Renal cortical epithelial cell (primary cell): ENCODE measurements around the gene FAM111A. TPM values are rescaled to one million over a fixed set of nuclear protein-coding genes. Genes with fewer than 3 reads are reported as not detected.
"Not testable (repeated sequence)": the region's sequence is repeated elsewhere in the genome, so short reads cannot be mapped to it uniquely, and the experiment has no call there.

Experiments used
- DNase-seq: peaks from one replicate; pipeline ENCODE4 v3.0.0-alpha.2; 2011; ENCODE audit warnings: low read depth
- total RNA-seq: library from RNA; depleted of rRNA; stranded (reverse); fragments of >200 nt; gene quantifications from 2 replicates; pipeline ENCODE4 v1.2.3, GENCODE V29; 2014

The FAM111A gene, protein sequence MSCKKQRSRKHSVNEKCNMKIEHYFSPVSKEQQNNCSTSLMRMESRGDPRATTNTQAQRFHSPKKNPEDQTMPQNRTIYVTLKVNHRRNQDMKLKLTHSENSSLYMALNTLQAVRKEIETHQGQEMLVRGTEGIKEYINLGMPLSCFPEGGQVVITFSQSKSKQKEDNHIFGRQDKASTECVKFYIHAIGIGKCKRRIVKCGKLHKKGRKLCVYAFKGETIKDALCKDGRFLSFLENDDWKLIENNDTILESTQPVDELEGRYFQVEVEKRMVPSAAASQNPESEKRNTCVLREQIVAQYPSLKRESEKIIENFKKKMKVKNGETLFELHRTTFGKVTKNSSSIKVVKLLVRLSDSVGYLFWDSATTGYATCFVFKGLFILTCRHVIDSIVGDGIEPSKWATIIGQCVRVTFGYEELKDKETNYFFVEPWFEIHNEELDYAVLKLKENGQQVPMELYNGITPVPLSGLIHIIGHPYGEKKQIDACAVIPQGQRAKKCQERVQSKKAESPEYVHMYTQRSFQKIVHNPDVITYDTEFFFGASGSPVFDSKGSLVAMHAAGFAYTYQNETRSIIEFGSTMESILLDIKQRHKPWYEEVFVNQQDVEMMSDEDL
- total RNA-seq, result 29.7 and 39.4 TPM in 2 replicates

DNA sequence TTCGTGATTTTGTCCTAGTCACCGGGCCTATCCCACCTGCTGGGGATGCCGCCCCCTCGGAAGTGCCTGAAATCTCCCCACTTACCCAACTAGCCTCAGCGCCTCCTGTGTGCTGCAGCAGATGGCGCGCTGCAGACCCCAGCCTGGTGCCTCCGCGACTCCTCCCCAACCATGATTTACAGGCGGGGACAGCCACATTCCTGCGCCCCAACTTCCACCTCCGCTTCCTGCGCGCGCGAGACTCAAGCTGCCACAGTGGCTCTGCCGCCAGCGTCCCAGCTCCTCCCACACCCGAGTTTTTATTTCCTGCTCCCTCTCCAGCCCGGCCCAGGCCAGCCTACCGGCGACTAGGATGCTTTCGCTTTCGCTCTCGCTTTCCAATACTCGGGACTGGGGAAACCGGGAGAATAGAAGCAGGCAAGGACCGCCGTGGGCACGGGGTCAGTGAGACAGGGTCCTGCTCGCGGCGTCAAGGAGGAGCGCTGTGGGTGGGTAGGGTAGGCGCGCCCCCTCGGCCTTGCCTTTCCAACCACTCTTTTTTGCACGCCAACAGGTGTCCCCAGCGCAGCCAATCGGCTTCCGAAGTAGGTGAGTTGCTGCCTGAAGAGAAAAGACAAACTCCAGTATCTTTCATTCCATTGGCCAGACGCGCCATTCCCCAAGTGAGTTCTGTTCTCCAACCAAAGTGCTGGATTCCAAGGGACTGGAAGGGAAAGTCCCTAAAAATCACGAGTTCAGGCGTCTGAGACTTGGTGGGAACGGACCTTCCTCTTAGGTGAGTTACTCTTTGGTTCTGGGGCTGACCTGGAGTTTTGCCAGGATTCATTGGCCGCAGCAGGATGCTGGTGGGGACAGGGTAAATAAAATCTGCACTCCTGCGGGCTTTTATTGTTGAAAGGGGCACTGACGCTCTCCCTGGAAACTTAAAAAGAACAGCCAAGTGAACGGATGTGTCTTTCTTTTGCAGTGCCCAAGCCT is at the start of gene FAM111A:
FAM111A (plus strand) TSS at position 327 of the 978 bp plus-strand sequence. CDS start 6,017 bp downstream, outside the sequence.
- DNase-seq, result peak; percentile 93

DNA sequence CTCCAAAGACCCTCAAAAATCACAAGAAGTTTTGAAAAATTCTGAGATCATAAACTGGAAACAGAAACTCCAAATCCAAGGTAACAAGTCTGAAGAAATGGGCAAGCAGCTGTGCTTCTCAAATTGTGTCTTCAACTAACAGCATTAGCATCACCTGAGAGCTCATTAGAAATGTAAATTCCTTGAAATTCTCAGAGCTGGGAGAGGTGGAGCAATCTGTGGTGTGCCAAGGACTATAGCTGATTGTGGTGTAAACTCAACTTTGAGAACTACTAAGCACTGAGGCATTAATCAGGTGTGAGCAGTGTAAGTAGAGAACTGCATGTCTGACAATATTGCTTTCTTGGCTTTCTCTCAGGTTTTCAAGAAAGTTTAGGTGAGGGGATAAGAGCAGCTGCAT is 49.1 kb upstream of the FAM111A start:
- not testable (repeated sequence) for DNase-seq

DNA sequence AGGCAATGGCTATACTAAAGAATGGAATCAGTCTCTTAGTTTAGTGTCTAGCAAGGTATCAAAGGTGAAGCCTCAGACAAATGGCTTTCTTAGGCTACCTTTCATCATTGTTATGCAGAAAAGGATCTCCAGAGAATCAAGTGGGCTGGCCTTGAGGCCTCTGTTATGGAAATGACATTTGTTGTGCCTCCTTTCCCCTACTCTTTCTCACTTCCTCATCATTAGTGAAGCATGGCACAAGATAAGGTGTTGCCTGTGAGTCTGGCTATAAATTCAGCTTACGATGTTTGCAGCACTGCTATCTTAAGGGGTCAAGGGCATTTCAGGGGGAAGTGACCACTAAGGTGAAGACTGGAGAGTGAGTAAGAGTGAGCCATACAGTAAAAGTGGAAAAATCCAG is 47.4 kb upstream of the FAM111A start:
- not testable (repeated sequence) for DNase-seq

DNA sequence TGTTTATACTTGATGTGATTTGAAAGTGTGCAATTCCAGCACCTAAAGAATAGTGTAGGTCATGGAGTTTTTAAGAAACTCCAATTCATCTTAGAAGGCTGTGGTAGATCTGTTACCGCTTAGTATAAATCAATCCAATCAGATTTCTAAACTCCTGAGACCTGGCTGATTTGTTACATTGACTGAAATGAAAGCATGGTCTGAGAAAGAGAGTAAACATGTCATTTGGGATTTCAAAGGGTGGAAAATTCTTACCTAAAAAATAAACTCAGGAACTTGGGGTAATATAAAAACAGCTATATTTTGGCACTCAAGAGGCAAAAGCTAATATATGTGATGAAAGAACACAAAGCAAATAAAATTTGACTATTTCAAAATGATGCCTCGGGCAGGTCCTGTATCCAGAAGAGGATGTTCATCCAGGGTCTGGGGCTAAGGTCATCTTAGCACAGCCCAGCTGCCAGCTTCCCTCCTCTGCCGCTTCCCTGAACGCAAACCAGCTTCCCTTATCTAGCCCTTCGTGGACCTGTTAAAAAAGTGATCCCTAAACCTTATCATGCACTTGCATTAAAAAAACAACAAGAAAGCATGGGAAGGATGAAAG is 46.6 kb upstream of the FAM111A start:
- DNase-seq, result not testable (repeated sequence)

DNA sequence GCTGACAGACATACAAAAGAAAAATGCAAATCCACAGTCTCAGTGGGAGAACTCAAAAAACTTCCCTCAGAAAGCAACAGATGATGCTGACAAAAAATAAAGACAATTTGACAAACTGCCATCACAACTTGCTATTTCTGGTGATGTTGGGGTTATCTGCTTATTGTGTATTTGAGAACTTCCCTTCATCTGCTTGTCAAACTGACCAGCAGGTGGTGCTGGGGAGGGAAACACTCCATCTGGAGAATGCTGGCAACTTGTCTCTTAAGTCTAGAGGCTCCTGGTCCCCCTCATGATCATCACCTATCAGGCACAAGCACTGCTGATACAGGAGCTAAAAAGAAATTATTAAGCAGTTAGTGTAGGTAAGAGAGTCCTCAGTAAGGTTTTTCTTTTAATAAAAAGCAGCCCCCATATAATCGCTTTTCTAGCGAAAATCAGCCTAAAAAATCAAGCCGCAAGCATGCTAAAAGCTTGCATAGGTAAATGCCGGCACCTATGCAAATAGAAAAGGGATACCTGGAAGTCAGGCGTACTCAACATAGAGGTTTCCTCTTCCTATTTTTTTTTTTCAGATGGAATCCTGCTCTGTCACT is 45.4 kb upstream of the FAM111A start:
- peak; percentile 50 for DNase-seq

DNA sequence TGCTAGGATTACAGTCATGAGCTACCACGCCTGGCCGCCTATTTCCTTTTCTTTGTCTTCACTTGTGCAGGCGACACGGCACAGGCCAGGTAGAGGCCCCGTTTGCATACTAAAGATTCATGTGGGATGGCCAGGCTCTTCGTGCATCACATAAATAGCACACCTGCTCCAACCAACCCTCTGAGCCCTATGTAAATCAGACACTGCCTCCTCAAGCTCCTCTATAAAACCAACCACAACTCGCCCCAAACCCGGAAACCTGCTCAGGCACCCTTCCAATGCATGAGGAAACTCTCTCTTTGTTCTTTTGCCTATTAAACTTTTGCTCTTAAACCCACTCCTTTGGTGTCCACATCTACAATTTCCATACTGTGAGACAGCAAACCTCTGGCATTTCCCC is 44.7 kb upstream of the FAM111A start:
- not testable (repeated sequence) for DNase-seq

DNA sequence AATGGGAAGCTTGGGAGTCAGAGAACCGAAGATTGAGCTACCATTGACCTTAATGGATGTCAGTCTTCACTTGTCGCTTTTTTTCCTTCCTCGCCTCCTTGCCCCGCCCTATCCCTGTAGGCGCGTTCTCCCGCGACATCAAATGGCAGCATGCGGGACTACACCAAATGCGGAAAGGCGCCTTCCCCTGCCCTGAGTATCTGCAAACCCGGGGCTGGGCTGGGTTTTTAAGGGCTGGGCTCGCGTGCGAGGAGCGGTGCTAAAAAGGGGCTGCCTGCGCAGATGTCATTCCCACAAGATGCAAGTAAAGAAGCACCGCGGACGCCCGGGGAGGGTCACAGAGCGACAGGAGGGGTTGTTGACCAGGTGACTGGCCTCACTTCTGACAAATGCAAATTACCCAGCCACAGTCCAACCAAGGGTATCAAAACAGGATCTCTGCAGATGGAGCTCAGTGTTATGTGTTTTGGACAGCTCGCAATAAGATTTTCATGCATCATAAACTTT is 40.3 kb upstream of the FAM111A start:
- peak; percentile 30 for DNase-seq

DNA sequence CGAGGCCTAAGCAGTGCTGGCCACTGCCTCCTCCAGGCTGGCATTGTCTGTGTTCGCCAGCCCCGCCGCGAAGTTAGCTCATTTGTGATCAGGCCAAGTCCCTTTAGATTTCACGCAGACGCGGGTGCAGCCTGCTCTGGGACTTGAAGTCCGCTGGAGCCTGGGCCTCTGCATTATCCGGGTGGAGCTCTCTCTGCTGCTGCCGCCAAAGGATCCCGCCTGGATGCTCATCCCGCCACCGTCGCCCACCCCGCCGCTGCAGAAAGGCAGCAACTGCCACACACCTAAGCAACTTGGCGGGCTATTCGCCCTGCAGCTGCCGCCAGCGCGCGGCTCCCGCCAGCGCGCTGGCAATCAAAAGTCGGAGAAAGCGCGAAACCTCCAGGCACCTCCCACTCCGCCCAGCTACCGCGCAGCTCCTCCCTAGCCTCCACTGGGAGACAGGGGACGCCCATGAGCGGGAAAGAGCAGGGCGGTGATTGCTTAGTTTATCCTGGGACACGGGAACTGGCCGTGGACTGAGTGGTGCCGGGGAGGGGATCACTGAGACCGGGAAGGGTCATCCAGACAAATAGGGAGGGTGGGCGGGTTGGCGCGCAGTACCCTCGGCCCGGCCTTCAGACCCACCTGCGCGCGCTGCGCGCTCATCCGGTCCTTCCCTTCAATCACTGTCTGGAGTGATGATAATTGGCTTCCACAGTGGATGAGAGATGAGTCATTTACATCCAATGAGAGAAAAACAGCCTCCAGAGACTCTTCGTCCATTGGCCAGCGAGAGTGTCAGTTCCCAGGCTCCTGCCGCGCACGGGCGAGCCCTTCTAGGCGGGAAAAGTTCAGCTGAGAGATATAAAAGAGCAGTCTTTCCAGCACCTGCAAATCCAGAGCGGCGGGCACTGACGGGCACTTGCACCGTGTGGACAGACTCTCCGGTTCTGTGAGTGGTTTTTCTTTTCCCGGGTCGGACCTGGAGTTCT is 36.0 kb upstream of the FAM111A start, which contains the start of gene FAM111B:
FAM111B (plus strand) TSS at position 875 of the 974 bp plus-strand sequence. CDS start 2,389 bp downstream, outside the sequence.
- peak; percentile 92 for DNase-seq

DNA sequence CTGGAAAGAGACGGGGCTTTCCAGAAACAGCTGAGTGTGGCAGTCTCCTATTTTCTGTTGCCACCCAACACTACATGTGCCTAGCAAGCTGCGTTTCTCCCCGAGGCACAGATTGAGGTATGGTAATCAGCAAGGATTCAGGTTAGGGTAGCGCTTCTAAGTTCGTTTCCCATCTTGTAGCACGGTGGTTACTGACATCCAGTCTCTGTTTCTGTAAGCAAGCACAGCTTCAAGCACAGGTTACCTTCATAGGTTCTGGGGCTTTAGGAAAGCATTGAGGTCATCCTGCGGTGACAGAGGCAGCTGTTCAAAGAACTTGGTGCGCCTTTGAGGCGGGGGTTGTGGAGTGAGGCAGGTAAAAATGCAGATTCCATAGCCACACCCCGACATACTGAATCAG is 34.9 kb upstream of the FAM111A start:
- not testable (repeated sequence) for DNase-seq

DNA sequence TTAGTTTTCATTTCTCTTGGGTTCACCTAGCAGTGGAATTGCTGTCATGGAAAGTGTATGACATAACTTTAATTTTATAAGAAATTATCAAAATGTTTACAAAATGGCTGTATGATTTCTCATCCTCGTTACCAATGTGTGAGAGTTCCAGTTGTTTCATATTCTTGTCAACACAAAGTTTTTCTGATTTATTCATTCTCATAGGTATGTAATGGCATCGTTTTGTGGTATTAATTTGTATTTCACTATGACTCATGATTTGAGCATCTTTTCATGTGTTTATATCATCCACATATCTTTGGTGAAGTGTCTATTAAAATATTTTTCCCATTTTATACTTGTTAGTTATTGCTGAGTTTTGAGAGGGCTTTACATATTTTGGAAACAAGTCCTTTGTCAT is 30.2 kb upstream of the FAM111A start:
- no peak for DNase-seq

DNA sequence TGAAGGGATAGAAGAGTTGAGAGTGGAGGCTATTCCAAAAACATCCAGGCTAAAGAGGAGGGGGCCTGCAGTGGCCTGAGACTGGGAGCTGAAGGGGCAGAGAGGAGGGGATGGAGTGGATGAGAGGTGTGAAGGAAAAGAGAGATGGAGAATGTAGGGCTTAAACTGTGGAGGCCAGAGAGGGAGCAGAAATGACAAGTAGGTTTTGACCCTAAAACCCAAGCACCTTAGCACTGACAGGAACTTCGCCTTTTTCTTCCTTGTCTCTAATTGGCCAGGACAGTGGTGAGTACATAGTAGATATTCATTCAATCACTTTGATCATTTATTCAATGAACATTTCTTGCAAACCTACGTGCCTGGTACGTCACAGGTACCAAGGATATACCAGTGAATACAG is 28.3 kb upstream of the FAM111A start:
- no peak for DNase-seq

DNA sequence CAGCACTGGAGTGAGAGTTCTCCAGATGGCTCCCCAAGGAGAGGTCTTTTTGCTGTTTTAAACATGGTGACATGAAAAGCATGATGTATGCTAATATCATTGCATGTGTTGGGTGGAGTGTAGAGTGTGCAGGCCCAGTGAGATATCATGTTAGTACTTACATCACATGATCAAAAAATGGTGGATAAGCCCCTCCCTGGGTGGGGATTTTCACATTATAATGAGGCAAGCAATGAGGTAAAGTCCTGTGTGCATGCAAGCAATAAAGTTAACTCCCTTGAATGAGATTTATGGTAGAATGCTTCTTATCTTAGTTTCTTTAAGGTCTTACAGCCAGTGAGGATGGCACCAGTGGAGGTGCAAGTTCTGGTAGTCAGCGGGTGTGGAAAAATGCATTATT is 27.1 kb upstream of the FAM111A start:
- no peak for DNase-seq

DNA sequence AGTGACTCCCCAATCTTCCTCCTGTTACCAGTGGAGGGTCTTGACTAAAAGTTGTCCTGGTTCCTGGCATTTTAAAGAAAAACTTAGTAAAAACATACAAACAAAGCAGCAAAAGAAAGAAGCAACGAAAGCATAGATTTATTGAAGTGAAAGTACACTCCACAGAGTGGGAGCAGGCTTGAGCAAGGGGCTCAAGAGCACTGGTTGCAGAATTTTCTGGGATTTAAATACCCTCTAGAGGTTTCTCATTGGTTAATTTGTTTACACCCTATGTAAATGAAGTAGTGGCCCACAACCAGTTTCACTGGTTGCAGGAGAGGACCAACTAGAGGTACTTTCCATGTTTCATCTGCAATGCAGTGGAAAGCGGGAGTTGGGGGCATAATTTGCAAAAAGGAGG is 24.9 kb upstream of the FAM111A start:
- no peak for DNase-seq

DNA sequence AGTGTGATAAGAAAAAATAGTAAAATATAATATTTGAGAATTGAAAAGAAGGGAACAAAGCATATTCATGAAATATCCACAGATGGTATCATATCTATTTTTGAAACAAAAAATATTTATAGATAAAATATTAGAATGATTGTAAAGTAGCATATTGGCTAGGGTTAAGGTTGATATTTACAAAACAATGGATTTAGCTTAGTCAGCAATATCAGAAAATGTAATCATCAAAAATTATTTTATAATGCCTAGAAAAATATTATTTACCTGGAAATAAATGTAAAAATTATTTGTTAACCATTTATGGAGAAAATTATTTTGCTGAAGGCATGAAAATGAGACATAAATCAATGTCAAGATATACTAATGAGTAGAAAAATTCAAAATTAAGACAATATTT is 22.8 kb upstream of the FAM111A start:
- DNase-seq, result no peak

DNA sequence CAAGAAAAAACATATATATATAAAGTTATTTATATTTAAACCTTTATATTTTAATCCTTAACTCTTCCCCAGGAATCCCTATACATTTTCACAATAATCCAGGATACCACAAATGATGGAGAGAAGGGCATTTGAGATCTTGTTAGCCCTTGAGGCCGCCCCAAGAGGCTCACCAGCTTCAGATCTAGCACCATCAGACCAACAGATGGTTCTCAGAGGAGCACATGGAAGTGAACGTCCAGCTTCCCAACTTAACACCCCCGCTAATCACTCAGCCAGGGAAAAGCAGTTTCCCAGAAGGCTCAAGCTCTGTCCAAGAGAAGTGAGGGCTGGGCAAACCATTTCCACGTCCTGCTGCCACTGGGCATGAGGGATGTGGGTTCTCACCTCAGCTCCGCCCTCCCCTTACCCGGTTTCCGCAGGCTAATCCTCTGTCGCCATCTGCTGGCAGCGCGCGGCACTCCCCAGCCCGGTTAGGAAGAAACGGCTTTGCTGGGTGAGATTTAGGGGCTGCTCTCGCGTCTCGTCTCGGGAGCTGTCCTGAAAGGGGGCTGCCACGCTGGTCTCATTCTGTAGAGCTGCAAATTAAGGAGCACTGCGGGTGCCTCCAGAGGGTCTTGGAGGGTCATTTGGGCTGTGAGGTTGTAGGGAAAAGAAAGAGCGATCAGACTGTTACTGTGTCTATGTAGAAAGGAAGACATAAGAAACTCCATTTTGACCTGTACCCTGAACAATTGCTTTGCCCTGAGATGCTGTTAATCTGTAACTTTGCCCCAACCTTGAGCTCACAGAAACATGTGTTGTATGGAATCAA is 6.8 kb upstream of the FAM111A start:
- peak; percentile 69 for DNase-seq

DNA sequence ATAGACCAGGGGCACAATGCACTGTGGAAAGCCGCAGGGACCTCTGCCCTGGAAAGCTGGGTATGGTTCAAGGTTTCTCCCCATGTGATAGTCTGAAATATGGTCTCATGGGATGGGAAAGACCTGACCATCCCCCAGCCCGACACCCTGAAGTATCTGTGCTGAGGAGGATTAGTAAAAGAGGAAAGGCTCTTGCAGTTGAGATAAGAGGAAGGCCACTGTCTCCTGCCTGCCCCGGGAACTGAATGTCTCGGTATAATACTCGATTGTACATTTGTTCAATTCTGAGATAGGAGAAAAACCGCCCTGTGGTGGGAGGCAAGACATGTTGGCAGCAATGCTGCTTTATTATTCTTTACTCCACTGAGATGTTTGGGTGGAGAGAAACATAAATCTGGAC is 6.1 kb upstream of the FAM111A start:
- DNase-seq, result not testable (repeated sequence)

DNA sequence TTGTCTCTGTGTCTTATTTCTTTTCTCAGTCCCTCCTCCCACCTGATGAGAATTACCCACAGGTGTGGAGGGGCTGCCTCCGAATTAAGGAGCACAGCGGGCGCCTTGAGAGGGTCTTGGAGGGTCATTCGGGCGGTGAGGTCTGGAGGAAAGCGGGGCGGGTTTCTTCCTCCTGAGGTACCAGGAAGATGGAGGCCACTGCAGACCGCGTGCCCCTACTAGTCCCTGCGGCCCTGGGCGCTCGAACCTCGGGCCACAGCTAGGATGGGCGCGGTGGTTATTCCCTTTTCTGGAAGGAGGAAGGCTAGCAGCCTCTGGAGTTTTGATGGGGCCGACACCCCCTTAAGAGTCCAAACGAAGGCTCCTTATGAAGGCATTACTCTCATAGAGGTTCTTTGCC is 5.5 kb upstream of the FAM111A start:
- DNase-seq, result no peak

DNA sequence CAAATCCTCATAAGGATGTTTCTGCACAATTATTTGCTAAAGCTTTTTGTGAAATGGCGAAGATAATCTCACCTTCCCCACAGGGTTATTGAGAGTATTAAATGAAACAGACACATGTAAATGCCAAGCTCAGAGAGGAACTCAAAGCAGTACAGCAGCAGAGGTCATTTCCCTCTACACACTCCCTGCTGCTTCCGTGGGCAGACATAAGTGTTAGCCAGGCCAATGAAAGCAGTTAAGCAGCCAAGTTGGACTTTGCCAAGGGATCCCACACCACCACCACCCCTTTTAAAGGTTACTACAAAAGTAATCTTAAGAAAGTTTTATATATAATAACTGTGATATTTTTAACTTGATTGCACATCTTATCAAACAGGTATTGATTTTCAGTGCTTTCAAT is 4.0 kb upstream of the FAM111A start:
- no peak for DNase-seq

DNA sequence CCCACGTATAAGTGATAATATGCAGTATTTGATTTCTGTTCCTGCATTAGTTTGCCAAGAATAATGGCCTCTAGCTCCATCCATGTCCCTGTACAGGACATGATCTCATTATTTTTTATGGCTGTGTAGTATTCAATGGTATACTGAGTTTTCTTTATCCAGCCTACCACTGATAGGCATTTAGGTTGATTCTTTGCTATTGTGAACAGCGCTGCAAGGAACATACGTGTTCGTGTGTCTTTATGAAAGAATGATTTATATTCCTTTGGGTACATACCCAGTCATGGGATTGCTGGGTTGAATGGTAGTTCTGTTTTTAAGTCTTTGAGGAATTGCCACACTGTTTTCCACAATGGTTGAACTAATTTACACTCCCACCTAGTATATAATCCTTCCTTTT is 1.5 kb upstream of the FAM111A start:
- no peak for DNase-seq
